Measurements from ENCODE around the gene CAMTA1.

DNA sequence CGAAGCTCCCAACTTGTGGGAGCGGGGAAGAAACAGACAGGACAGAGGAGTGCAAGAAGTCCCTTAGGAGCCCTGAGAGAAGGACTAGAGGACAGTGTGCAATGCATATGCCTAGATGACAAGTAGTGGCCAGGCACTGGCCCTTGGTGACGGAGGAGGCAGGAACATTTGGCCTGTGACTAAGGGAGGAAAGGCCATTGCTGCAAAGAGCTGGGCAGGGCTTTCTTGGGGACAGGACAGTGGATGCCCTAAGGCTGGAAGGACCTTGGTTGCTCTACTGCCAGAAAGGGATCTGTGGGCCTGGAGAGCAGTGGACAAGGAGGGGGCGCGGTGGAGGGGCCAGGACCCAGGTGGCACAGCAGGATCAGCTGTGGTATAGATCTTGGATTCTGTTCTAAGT lies 481.3 kb downstream of the CAMTA1 start:
- TF ChIP-seq, protein P1, sequence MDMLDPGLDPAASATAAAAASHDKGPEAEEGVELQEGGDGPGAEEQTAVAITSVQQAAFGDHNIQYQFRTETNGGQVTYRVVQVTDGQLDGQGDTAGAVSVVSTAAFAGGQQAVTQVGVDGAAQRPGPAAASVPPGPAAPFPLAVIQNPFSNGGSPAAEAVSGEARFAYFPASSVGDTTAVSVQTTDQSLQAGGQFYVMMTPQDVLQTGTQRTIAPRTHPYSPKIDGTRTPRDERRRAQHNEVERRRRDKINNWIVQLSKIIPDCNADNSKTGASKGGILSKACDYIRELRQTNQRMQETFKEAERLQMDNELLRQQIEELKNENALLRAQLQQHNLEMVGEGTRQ (IDR thresholded peaks at IDR 0.05; ENCODE audit: borderline replicate concordance, low read depth, low read length), result no peak
- TF ChIP-seq EP300 (IDR thresholded peaks at IDR 0.05; ENCODE audit: borderline replicate concordance in 1 of 2, low read depth in 1 of 2, low read length in 1 of 2) (no peak), TAF1 (IDR thresholded peaks at IDR 0.05; ENCODE audit: borderline replicate concordance, low read depth, low read length) (no peak), NFIC (IDR thresholded peaks at IDR 0.05; ENCODE audit: borderline replicate concordance) (no peak), RAD21 (IDR thresholded peaks at IDR 0.05; ENCODE audit: low read length) (no peak), GABPA (IDR thresholded peaks at IDR 0.05; ENCODE audit: low read depth) (no peak), RXRA (IDR thresholded peaks at IDR 0.05; ENCODE audit: borderline replicate concordance, low read depth) (no peak), POLR2AphosphoS5 (IDR thresholded peaks at IDR 0.05; ENCODE audit: low read depth, low read length) (no peak), TCF12 (IDR thresholded peaks at IDR 0.05) (no peak), TEAD4 (IDR thresholded peaks at IDR 0.05; ENCODE audit: borderline replicate concordance, insufficient read depth) (no peak)
- TF ChIP-seq, protein P2, sequence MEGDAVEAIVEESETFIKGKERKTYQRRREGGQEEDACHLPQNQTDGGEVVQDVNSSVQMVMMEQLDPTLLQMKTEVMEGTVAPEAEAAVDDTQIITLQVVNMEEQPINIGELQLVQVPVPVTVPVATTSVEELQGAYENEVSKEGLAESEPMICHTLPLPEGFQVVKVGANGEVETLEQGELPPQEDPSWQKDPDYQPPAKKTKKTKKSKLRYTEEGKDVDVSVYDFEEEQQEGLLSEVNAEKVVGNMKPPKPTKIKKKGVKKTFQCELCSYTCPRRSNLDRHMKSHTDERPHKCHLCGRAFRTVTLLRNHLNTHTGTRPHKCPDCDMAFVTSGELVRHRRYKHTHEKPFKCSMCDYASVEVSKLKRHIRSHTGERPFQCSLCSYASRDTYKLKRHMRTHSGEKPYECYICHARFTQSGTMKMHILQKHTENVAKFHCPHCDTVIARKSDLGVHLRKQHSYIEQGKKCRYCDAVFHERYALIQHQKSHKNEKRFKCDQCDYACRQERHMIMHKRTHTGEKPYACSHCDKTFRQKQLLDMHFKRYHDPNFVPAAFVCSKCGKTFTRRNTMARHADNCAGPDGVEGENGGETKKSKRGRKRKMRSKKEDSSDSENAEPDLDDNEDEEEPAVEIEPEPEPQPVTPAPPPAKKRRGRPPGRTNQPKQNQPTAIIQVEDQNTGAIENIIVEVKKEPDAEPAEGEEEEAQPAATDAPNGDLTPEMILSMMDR (IDR thresholded peaks at IDR 0.05), result no peak
